Medulla oblongata (tissue), 1 donor: ENCODE data around the gene HBG1.
"Not testable (repeated sequence)": the region's sequence is repeated elsewhere in the genome, so short reads cannot be mapped to it uniquely, and the experiment has no call there.

Experiments used
- DNase-seq: peaks from one replicate; pipeline ENCODE4 v3.0.0-alpha.2; 2015; ENCODE audit errors: extremely low spot score

The HBG1 gene

DNA sequence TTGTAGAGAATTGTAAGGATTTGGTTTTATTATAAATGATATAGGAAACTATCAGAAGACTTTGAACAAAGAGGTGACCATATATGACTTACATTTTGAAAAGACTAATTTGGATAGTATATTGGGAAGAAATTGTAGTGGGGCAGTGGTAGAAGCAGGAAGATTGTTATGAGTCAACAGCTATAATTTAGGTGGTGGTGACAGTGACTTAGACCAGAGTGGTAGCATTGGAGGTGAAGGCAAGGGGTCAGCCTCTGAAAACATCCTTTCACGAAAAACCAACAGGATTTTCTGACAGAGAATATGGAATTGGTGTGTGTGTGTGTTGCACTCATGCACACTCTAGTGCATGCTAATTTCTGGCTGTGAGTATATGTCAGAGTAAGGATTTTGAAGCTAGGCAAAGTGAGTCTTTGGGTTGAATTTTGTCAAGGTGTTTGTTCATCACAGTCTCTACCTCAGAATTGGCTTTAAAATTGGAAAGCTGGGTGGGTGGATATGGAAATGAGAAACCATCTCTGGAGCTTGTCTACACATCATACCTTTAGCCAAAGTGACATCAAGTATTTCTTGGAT lies 28.2 kb upstream of the HBG1 start:
- no peak for DNase-seq

DNA sequence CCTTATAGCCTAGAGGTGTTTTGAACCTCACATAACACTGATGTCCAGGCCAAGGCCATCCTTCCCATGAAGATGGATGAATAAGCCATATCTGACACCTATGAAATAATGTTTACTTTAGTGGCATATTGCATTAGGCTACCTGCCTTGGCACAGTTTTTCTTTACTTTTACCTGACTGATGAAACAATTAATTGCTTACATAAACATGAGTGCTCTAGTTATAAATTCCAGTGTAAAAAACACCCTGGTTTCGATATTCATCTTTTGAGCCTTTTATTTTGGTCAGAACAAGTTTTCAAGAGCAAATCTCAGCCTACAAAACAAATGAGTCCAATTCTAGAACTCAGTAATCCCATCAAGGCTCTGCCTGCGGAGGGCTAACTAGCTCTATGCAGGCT lies 27.0 kb upstream of the HBG1 start:
- DNase-seq: no peak

DNA sequence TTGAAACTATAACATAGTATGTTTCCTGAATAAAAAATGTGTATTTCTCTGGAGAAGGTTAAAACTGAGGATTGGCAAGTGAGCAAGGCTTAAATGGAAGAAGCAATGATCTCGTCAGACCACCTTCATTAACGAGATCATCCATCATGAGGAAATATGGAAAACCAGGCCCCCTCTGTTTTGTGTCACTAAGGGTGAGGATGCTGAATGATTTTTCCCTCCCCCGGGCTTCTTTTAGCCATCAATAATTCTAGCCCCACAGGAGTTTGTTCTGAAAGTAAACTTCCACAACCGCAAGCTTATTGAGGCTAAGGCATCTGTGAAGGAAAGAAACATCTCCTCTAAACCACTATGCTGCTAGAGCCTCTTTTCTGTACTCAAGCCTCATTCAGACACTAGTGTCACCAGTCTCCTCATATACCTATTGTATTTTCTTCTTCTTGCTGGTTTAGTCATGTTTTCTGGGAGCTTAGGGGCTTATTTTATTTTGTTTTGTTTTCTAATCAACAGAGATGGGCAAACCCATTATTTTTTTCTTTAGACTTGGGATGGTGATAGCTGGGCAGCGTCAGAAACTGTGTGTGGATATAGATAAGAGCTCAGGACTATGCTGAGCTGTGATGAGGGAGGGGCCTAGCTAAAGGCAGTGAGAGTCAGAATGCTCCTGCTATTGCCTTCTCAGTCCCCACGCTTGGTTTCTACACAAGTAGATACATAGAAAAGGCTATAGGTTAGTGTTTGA lies 25.9 kb upstream of the HBG1 start:
- no peak for DNase-seq

DNA sequence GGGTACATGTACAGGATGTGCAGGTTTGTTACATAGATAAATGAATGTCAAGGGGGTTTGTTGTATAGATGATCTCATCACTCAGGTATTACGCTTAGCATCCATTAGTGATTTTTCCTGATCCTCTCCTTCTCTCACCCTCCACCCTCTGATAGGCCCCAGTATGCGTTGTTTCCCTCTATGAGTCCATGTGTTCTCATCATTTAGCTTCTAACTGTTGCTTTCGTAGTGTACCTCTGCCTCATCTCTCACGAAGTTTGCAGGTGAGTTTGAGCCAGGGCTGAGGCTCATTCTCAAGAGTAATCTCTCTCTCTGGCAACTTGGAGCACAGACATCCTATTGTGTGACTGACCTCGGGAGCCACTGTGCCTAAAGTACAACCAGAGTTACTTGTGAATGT lies 24.7 kb upstream of the HBG1 start:
- no peak for DNase-seq

DNA sequence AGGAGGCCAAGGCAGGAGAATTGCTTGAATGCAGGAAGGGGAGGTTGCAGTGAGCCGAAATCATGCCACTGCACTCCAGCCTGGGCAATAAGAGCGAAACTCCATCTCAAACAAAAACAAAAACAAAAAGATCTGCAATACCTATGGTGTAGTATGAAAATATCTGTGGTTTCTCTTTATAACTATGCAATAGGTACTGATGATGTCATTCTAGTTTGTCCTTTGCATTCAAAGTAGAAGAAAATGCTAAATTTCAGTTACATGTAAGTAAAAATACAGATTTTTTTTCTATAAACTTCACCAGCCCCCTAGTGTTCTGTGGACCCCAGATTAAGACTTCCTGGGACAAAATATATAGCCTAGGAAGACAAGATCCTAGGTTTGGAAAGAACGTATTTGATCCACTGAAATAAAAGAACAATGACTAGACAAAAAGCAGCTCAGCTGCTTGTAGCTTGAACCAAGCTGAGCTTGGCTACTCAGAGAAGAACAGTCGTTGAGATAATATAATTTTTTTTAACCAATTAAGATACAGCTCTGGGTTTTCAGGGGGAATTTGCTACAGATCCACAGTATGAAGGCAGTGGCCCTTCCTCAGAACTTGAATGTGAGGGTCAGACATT lies 22.8 kb upstream of the HBG1 start:
- no peak for DNase-seq

DNA sequence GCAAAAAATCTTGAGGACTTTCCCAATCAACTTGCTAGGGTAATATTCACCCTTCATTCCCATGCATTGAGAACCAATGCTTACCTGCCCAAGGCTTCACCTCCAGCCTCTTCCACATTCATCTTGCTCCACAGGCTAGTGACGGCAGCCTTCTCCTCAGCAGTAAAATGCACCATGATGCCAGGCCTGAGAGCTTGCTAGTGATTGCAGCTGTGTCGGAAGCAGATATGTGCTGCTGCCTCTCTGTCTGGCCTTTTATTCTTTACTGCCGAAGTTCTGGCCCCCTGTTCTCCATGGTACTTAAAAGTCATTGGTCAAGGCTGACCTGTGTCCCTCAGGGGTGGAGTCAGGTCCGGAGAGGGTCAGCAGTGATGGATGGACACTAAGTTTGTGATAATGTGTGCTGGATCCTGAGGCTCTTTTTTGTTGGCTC lies 20.1 kb upstream of the HBG1 start, which contains the start of gene HBE1:
TSS of gene HBE1 (minus strand) at position 231 of the 433 bp plus-strand sequence. CDS start at position 176, 55 bp downstream.
- no peak for DNase-seq

DNA sequence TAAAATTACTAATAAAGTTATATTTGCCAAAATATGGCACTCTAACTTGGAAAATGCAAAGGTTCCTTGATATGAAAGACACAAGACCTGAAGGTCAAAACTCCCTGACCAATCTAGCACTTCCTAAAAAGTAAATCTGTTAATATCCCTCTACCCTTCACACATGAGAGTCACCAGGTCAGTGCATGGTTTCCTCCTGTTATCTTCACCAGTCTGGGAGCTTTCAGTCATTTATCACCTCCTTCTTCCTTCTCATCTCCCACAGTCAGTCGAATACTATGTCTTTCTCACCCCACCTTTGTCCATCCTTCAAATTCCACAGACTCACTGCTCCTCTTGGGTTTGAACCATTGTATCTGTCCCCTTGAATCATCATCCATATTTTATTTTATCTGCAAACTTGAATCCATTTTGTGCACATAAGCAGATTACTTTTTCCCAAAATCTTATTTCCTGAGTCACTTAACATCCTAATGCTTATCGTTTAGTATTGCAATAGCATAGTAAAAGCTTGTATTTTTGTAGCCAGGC lies 17.4 kb upstream of the HBG1 start:
- no peak for DNase-seq

DNA sequence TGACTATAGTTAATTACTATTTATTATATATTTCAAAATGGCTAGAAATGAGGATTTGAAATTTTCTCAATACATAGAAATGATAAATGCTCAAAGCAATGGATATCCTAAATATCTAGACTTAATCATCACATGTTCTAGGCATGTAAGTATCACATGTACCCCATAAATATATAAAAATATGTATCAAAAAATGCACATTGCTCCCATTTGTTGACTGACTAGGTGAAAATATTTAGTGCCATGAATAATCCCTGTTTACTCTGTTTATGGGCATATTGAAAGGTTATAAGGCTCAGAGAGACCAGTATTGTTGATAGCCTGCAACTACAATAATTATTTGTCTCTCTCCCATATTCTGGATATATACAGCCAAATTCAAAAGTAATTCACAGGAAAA lies 17.0 kb upstream of the HBG1 start:
- DNase-seq: no peak

DNA sequence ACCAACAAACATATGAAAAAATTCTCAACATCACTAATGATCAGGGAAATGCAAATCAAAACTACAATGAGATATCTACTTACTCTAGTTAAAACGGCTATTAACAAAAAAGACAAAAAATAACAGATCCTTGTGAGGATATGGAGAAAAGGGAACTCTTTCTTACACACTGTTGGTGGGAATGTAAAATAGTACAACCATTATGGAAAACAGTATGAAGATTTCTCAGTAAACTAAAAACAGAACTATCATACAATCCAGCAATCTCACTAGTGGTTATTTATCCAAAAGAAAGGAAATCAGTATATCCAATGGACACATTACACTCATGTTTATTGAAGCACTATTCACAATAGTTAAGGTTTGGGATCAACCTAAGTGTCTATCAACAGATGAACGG lies 16.2 kb upstream of the HBG1 start:
- DNase-seq: no peak

DNA sequence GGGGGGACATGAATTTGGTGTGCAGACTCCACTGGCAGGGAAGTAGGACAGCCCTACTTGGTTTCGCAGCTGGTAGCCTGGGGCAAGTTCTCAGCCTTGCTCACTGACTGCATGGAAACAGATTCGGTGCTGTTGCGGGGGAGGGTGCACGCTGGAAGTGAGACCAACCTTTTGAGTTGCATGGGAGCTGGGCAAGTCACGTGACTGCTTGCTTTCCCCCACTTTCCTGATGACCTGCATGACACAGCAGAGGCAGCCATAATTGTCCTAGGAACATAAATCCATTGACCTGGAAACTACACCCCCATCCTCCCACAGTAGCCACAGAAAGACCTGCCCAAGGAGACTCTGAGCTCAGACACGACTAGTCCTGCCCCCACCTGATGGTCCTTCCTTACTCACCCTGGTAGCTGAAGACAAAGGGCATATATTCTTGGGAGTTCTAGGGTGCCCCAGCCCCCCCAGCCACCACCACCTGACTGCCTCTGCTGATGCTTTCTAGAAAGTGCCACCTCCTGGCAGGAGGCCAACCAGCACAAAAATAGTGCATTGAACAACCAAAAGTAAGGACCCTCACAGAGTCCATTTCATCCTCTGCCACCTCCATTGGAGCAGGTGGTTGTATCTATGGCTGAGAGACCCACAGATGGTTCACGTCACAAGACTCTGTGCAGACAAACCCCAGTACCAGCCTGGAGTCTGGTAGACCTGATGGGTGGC lies 9.0 kb upstream of the HBG1 start:
- no peak for DNase-seq

DNA sequence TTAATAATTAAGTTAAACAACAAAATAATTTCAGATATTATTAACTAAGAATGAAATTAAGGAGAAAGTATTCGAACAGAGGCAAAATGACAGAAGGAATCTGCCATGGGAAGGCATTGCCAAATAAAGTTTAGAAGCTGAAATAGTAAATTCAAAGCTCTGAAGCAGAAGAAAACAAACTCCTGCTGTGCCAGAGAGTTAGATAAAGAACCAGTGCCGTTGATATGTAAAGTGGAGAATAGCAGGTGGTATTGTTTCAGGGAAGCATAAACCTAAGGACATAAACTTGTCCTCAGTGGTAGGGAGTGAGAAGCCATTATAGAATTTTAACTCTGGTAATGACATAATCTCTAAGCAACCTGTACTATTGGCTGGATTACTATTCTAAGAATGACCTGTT lies 7.6 kb upstream of the HBG1 start:
- no peak for DNase-seq

DNA sequence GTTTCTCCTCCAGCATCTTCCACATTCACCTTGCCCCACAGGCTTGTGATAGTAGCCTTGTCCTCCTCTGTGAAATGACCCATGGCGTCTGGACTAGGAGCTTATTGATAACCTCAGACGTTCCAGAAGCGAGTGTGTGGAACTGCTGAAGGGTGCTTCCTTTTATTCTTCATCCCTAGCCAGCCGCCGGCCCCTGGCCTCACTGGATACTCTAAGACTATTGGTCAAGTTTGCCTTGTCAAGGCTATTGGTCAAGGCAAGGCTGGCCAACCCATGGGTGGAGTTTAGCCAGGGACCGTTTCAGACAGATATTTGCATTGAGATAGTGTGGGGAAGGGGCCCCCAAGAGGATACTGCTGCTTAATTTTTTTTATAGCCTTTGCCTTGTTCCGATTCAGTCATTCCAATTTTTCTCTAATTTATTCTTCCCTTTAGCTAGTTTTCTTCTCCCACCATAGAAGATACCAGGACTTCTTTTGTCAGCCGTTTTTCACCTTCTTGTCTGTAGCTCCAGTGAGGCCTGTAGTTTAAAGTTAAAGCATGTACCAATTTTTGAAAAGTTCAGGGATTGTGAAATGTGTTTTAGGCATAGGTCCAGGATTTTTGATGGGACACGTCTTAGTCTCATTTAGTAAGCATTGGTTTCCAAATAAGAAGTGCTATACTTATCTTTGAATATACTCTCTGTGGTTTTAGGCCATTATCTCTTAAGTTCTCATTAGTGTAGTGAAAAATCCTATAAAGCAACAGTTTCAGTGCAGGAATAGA lies 5.2 kb upstream of the HBG1 start, which contains the start of gene HBG2:
TSS of gene HBG2 (minus strand) at position 136 of the 768 bp plus-strand sequence. CDS start at position 83, 53 bp downstream.
- DNase-seq: not testable (repeated sequence)

DNA sequence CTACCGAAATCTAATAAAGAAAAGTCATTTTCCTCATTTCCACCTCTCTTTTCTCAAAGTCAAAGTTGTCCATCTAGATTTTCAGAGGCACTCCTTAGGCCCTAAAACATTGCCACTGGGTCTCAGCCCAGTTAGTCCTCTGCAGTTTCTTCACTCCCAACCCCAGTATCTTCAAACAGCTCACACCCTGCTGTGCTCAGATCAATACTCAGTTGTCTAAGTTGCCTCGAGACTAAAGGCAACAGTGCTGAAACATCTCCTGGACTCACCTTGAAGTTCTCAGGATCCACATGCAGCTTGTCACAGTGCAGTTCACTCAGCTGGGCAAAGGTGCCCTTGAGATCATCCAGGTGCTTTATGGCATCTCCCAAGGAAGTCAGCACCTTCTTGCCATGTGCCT lies 4.4 kb upstream of the HBG1 start:
- DNase-seq: not testable (repeated sequence)

DNA sequence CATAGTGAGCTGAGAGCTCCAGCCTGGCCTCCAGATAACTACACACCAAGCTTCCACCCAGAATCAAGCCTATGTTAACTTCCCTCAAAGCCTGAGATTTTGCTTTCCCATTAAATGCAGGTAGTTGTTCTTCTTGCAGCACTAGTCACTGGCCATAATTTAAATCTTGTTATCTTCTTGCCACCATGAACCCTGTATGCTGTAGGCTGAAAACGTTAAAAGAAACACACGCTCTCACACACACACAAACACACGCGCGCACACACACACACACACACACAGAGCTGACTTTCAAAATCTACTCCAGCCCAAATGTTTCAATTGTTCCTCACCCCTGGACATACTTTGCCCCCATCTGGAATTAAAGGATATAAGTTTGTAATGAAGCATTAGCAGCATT lies 3.8 kb upstream of the HBG1 start:
- DNase-seq: not testable (repeated sequence)

DNA sequence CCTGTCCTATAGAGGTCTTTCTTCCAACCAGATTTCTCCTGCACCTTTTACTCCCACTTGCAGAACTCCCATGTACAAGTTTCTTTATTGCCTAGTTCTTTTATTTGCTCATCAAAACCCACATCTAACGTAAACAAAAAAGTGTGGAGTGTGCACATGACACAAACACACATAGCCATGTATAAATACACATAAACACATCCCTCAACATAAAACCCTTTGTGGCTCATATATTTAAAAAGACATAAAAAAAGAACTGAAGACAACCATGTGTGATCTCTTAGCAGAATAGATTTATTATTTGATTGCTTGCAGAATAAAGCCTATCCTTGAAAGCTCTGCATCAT lies 3.2 kb upstream of the HBG1 start:
- no peak for DNase-seq

DNA sequence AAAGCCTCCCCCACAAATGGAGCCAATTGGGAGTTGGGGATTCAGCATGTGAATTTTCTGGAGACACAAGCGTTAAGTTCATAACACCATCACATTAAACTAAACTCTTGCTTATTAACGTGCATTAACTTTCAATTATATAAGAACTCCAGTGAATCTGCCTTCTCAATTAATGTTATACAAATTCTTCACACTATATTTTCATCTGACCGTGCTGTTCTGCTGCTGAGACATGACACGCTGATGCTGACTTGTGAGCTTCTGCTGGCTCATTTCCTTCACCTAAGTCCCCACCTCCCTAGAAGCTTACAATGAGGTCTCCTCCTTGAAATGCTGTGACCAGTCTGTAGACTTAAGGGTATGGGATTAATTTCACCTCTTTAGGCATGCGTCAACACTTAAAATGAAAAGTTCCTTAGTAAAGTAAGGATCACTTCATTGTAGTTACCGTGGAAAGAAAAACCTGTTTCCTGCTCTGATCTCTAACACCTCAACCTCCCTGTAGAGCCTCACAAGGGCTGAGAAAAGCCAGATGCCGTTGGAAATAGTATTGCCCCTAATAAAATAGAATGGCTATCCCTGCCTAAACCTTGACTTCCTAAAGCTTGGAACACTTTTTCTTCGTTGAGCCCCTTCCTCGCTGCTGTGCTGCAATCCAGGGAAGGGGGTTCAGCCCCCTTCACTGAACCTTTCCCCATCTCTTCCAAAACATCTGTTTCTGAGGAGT lies 2.7 kb upstream of the HBG1 start:
- no peak for DNase-seq

DNA sequence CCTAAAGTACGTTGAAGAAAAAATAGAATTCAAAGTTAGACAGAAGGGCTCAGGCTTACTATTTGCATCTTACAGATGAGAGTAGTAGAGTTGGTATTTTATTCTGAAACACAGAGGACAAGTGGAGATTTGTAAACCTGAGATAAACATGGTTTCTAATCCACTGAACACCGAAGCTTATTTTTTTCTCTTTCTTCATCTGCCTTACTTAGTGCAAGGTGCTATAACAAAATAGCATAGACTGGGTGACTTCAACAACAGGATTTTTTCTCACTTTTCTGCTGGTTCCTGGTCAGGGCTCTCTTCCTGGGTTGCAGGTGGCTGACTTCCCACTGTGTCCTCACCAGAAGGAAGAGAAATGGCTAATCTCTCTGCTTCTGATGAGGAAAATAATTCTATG lies 2.1 kb upstream of the HBG1 start:
- DNase-seq: no peak

DNA sequence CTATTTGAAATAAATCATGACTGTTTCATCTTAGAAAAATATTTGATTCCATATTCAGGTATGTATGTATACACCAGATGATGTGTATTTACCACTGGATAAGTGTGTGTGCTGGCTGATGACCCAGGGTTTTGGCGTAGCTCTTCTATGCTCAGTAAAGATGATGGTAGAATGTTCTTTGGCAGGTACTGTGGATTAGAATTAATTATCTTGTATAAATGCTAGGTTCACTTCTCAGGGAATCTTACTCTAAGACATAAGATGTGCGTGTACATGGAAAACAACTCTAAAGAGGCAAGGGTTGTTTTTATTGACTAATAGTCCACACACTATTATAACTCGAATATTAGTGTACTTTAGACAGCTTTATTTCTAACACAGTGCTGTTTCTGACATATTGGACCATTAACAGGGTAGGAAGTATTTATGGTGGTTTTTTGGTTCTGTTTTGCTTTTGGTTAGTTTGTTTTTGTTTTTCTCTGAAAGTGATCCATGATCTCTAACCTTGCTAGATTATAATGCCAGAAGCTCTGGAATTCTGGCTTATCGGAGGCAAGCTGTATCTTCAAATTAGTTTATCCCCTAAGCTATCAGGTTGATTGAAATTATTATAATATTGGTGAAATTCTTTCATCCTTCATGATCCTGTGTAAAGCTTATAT lies 1.0 kb upstream of the HBG1 start:
- no peak for DNase-seq

DNA sequence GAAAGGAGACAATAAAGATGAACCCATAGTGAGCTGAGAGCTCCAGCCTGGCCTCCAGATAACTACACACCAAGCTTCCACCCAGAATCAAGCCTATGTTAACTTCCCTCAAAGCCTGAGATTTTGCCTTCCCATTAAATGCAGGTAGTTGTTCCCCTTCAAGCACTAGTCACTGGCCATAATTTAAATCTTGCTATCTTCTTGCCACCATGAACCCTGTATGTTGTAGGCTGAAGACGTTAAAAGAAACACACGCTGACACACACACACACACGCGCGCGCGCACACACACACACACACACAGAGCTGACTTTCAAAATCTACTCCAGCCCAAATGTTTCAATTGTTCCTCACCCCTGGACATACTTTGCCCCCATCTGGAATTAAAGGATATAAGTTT lies 1.2 kb downstream of the HBG1 start:
- DNase-seq: not testable (repeated sequence)

DNA sequence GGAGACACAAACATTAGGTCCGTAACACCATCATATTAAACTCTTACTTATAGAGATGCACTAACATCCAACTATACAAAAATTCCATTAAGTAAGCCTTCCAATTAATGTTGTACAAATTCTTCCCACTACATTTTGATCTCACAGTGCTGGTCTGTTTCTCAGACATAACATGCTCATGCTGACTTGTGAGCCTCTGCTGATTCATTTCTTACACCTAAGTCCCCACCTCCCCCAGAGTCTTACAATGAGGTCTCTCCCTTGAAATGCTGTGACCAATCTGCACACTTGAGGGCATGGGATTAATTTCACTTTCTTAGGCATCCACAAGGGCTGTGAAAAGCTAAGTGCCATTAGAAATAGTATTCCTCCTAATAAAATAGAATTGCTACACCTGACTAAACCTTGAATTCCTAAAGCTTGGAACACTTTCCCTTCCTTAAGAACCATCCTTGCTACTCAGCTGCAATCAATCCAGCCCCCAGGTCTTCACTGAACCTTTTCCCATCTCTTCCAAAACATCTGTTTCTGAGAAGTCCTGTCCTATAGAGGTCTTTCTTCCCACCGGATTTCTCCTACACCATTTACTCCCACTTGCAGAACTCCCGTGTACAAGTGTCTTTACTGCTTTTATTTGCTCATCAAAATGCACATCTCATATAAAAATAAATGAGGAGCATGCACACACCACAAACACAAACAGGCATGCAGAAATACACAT lies 2.0 kb downstream of the HBG1 start:
- DNase-seq: no peak
